Mesenchymal stem cell (in vitro differentiated cells and primary cell): ENCODE data around the gene ATF7IP.
"Not testable (repeated sequence)": the region's sequence is repeated elsewhere in the genome, so short reads cannot be mapped to it uniquely, and the experiment has no call there.

Experiments used
- DNase-seq: peaks from one replicate; pipeline ENCODE4 v3.0.0-alpha.2; 2013
- H2AFZ ChIP-seq: one replicate; pipeline ENCODE4 v1.6.1; 2013; ENCODE audit warnings: low read depth, mild to moderate bottlenecking, control low read depth, inconsistent platforms, low read length, moderate library complexity
- H2AK5ac ChIP-seq: 2 replicates; pipeline ENCODE4 v1.6.1; 2013; ENCODE audit warnings: low read length, moderate library complexity, mild to moderate bottlenecking, inconsistent platforms; ENCODE audit not compliant: severe bottlenecking
- H2BK120ac ChIP-seq: one replicate; pipeline ENCODE4 v1.6.1; 2013; ENCODE audit warnings: low read depth, mild to moderate bottlenecking, inconsistent platforms, low read length, moderate library complexity
- H2BK12ac ChIP-seq, 2 experiments: one replicate each; pipeline ENCODE4 v1.6.1; 2013; ENCODE audit warnings: inconsistent platforms in 2 of 2, low read length in 2 of 2, mild to moderate bottlenecking in 2 of 2, moderate library complexity in 2 of 2, control low read depth in 1 of 2
- H2BK15ac ChIP-seq: one replicate; pipeline ENCODE4 v1.6.1; 2013; ENCODE audit warnings: mild to moderate bottlenecking, low read depth, inconsistent platforms; ENCODE audit not compliant: poor library complexity, severe bottlenecking
- H2BK5ac ChIP-seq: 2 replicates; pipeline ENCODE4 v1.6.1; 2013; ENCODE audit warnings: low read depth, mild to moderate bottlenecking, low read length, control low read depth, inconsistent platforms; ENCODE audit not compliant: poor library complexity, severe bottlenecking
- H3K14ac ChIP-seq, 2 experiments: one replicate each; pipeline ENCODE4 v1.6.1; 2013; ENCODE audit warnings: inconsistent platforms in 2 of 2, low read length in 2 of 2, control low read depth in 1 of 2, mild to moderate bottlenecking in 1 of 2, moderate library complexity in 1 of 2
- H3K18ac ChIP-seq, 2 experiments: one replicate each; pipeline ENCODE4 v1.6.1; 2013; ENCODE audit warnings: inconsistent platforms in 2 of 2, low read length in 2 of 2, control low read depth in 1 of 2, low read depth in 1 of 2, mild to moderate bottlenecking in 1 of 2
- H3K23ac ChIP-seq, 2 experiments: one replicate each; pipeline ENCODE4 v1.6.1; 2013; ENCODE audit warnings: inconsistent platforms in 2 of 2, low read length in 2 of 2, mild to moderate bottlenecking in 2 of 2, moderate library complexity in 2 of 2, control low read depth in 1 of 2
- H3K27ac ChIP-seq: 2 replicates; pipeline ENCODE4 v1.5.1; 2013; ENCODE audit warnings: mild to moderate bottlenecking, moderate library complexity, low read length, control low read depth, inconsistent platforms; ENCODE audit not compliant: poor library complexity, severe bottlenecking
- H3K27me3 ChIP-seq, 2 experiments: 2 replicates each; pipeline versions ENCODE4 v1.6.1 to v1.7.0; 2013; ENCODE audit warnings: low read length in 2 of 2, mild to moderate bottlenecking in 2 of 2, moderate library complexity in 2 of 2, control low read depth in 1 of 2, inconsistent platforms in 1 of 2; ENCODE audit not compliant: control insufficient read depth in 1 of 2, insufficient read depth in 1 of 2
- H3K36me3 ChIP-seq, 2 experiments: 2 replicates each; pipeline versions ENCODE4 v1.6.1 to v1.7.0; 2013; ENCODE audit warnings: low read length in 2 of 2, control low read depth in 1 of 2, inconsistent platforms in 1 of 2, low read depth in 1 of 2, mild to moderate bottlenecking in 1 of 2; ENCODE audit not compliant: insufficient read depth in 2 of 2, control insufficient read depth in 1 of 2
- H3K4ac ChIP-seq, 2 experiments: one replicate each; pipeline ENCODE4 v1.6.1; 2013; ENCODE audit warnings: inconsistent platforms in 2 of 2, low read length in 2 of 2, mild to moderate bottlenecking in 2 of 2, moderate library complexity in 2 of 2, control low read depth in 1 of 2, low read depth in 1 of 2
- H3K4me1 ChIP-seq: 2 replicates; pipeline ENCODE4 v1.6.1; 2013; ENCODE audit warnings: low read depth, low read length, control low read depth; ENCODE audit not compliant: control insufficient read depth, insufficient read depth
- H3K4me2 ChIP-seq: 2 replicates; pipeline ENCODE4 v1.6.1; 2013; ENCODE audit warnings: low read length, mild to moderate bottlenecking, inconsistent platforms; ENCODE audit not compliant: poor library complexity, severe bottlenecking
- H3K4me3 ChIP-seq, 2 experiments: 2 replicates each; pipeline versions ENCODE4 v1.5.1 to v1.7.0; 2013; ENCODE audit warnings: low read length in 2 of 2, mild to moderate bottlenecking in 2 of 2, control low read depth in 1 of 2, low read depth in 1 of 2; ENCODE audit not compliant: insufficient read depth in 1 of 2
- H3K79me1 ChIP-seq: replicated peaks from 2 replicates; pipeline ENCODE4 v1.6.1; 2013; ENCODE audit warnings: mild to moderate bottlenecking, control low read depth, low read length, inconsistent platforms; ENCODE audit not compliant: poor library complexity, severe bottlenecking
- H3K9ac ChIP-seq: 2 replicates; pipeline ENCODE4 v1.7.0; 2013; ENCODE audit warnings: mild to moderate bottlenecking, low read length, moderate library complexity
- H3K9me3 ChIP-seq: 2 replicates; pipeline ENCODE4 v1.7.0; 2013; ENCODE audit warnings: mild to moderate bottlenecking, low read length; ENCODE audit not compliant: control insufficient read depth
- H4K8ac ChIP-seq: one replicate; pipeline ENCODE4 v1.6.1; 2013; ENCODE audit warnings: inconsistent platforms, mild to moderate bottlenecking, low read length, moderate library complexity
- H4K91ac ChIP-seq: one replicate; pipeline ENCODE4 v1.6.1; 2013; ENCODE audit warnings: mild to moderate bottlenecking, low read length, inconsistent platforms
- WGBS: methylation state at CpG from one replicate; pipeline ENCODE4 v1.1.7; 2013; ENCODE audit warnings: mixed read lengths; 5-methylcytosine and 5-hydroxymethylcytosine counted together

ATF7IP gene

DNA sequence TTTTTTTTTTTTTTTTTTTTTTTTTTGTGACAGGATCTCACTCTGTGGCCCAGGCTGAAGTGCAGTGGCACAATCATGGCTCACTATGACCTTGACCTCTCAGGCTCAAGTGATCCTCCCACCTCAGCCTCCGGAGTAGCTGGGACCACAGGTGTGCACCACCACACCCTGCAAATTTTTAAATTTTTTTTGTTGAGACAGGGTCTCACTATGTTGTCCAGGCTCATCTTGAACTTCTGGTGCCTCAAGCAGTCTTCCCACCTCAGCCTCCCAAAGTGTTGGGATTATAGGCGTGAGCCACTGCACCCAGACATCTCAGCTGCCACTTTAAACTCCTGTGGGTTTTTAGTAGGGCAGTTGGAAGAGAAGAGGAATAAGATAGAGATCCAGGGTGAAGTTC is 39.9 kb downstream of the ATF7IP start:
- H2BK5ac ChIP-seq, H3K9ac ChIP-seq, H3K18ac ChIP-seq, H3K9me3 ChIP-seq, DNase-seq, H3K4me1 ChIP-seq, H3K23ac ChIP-seq, H3K36me3 ChIP-seq, H2BK12ac ChIP-seq, H4K8ac ChIP-seq, H3K4ac ChIP-seq, H3K4me3 ChIP-seq, H2BK120ac ChIP-seq, H3K14ac ChIP-seq, H2AK5ac ChIP-seq, H2AFZ ChIP-seq, H3K4me2 ChIP-seq, H3K27me3 ChIP-seq, H3K79me1 ChIP-seq, H3K27ac ChIP-seq, H4K91ac ChIP-seq, H2BK15ac ChIP-seq: not testable (repeated sequence)
- WGBS = 100% methylated on average over 1 of the region's 2 CpGs

- Histone ChIP-seq H3K27me3 (no peaks in the 10 kb centered on the region), H3K4me1 (peaks cover 6% of the 10 kb centered on the region), H2BK120ac (no peak overlapping the region), H2BK5ac (no peak overlapping the region), H3K79me1 (peaks cover 1% of the 10 kb centered on the region), H2BK15ac (no peak overlapping the region), H3K23ac (no peak overlapping the region), H3K14ac (no peak overlapping the region), H4K91ac (no peak overlapping the region), H2AFZ (no peak overlapping the region), H3K36me3 (peaks cover 0 to 2% of the 10 kb centered on the region in 2 experiments), H3K4me3 (no peak overlapping the region), H3K9me3 (peaks cover 4% of the 10 kb centered on the region), H4K8ac (no peak overlapping the region), H3K4me2 (no peak overlapping the region), H3K18ac (no peak overlapping the region), H2BK12ac (no peak overlapping the region), H3K9ac (no peak overlapping the region), H3K27ac (no peak overlapping the region), H3K4ac (no peak overlapping the region), H2AK5ac (no peak overlapping the region)
- 100% methylated on average over 1 of the region's 1 CpG for WGBS
- peak; percentile 61 for DNase-seq
Observed at GRCh38 chr12:14408208-14408607, 42.7 kb downstream of the ATF7IP start.

GRCh38 chr12:14410177-14410576 is 44.7 kb downstream of the ATF7IP start:
- no peaks in the 10 kb centered on the region for H3K27me3 ChIP-seq
- H3K27ac ChIP-seq = no peak overlapping the region
- no peak overlapping the region for H3K14ac ChIP-seq
- no peak overlapping the region for H3K9ac ChIP-seq
- no peak overlapping the region for H3K4ac ChIP-seq
- no peak overlapping the region for H2BK120ac ChIP-seq
- H3K4me2 ChIP-seq = no peak overlapping the region
- H2AFZ ChIP-seq = no peak overlapping the region
- H3K18ac ChIP-seq = no peak overlapping the region
- H3K4me3 ChIP-seq = no peak overlapping the region
- H4K8ac ChIP-seq = no peak overlapping the region
- H2AK5ac ChIP-seq = no peak overlapping the region
- no peak overlapping the region for H4K91ac ChIP-seq
- peaks cover 7% of the 10 kb centered on the region for H3K4me1 ChIP-seq
- 100% methylated on average over 1 of the region's 5 CpGs for WGBS
- H3K36me3 ChIP-seq = peaks cover 0 to 2% of the 10 kb centered on the region in 2 experiments
- peaks cover 4% of the 10 kb centered on the region for H3K9me3 ChIP-seq
- DNase-seq = no peak
- peaks cover 1% of the 10 kb centered on the region for H3K79me1 ChIP-seq
- no peak overlapping the region for H2BK12ac ChIP-seq
- no peak overlapping the region for H3K23ac ChIP-seq
- no peak overlapping the region for H2BK5ac ChIP-seq
- no peak overlapping the region for H2BK15ac ChIP-seq

- WGBS = 90% methylated on average over 4 of the region's 6 CpGs
Observed at GRCh38 chr12:14410841-14411569, 45.5 kb downstream of the ATF7IP start.

More at GRCh38 chr12:14410841-14411569, 45.5 kb downstream of the ATF7IP start:
- no peak overlapping the region for H2BK12ac ChIP-seq
- no peak overlapping the region for H3K18ac ChIP-seq
- H3K9me3 ChIP-seq = peaks cover 4% of the 10 kb centered on the region
- no peak overlapping the region for H3K4me2 ChIP-seq
- H3K79me1 ChIP-seq = peaks cover 1% of the 10 kb centered on the region
- H3K4ac ChIP-seq = no peak overlapping the region
- no peak overlapping the region for H3K14ac ChIP-seq
- no peak overlapping the region for H4K91ac ChIP-seq
- H3K9ac ChIP-seq = no peak overlapping the region
- H3K4me3 ChIP-seq = no peak overlapping the region
- H2AFZ ChIP-seq = no peak overlapping the region
- no peak overlapping the region for H4K8ac ChIP-seq
- H3K36me3 ChIP-seq = no peaks in the 10 kb centered on the region
- H3K27ac ChIP-seq = no peak overlapping the region
- no peak overlapping the region for H2BK120ac ChIP-seq
- no peak overlapping the region for H3K23ac ChIP-seq
- H3K27me3 ChIP-seq = no peaks in the 10 kb centered on the region
- H3K4me1 ChIP-seq = peaks cover 6% of the 10 kb centered on the region
- peak; percentile 49 for DNase-seq
- no peak overlapping the region for H2AK5ac ChIP-seq
- H2BK5ac ChIP-seq = no peak overlapping the region
- no peak overlapping the region for H2BK15ac ChIP-seq
